Hepatocyte (in vitro differentiated cells): Measurements from ENCODE around the gene NSUN4. TPM values are rescaled to one million over a fixed set of nuclear protein-coding genes. Genes with fewer than 3 reads are reported as not detected.

Experiments used
- DNase-seq: peaks from one replicate; pipeline ENCODE4 v3.0.0-alpha.2; 2016; ENCODE audit warnings: low spot score
- H2AFZ ChIP-seq: fragments of 200-600 bp; sonication (generic); 2 replicates; pipeline ENCODE4 v1.6.0; 2016; ENCODE audit warnings: antibody characterized with exemption, mild to moderate bottlenecking
- H3K27ac ChIP-seq: fragments of 200-600 bp; sonication (generic); 2 replicates; pipeline ENCODE4 v1.5.1; 2016; ENCODE audit warnings: mild to moderate bottlenecking
- H3K27me3 ChIP-seq: fragments of 200-600 bp; sonication (generic); 2 replicates; pipeline ENCODE4 v1.6.1; 2016
- H3K36me3 ChIP-seq: fragments of 200-600 bp; sonication (generic); replicated peaks from 2 replicates; pipeline ENCODE4 v1.5.1; 2016; ENCODE audit warnings: low read depth; ENCODE audit not compliant: insufficient read depth
- H3K4me1 ChIP-seq: fragments of 200-600 bp; sonication (generic); 2 replicates; pipeline ENCODE4 v1.5.1; 2016; ENCODE audit warnings: mild to moderate bottlenecking, moderate library complexity; ENCODE audit not compliant: insufficient read depth
- H3K4me2 ChIP-seq: fragments of 200-600 bp; sonication (generic); 2 replicates; pipeline ENCODE4 v1.6.0; 2016
- H3K4me3 ChIP-seq: fragments of 200-600 bp; sonication (generic); 2 replicates; pipeline ENCODE4 v1.5.1; 2016; ENCODE audit warnings: mild to moderate bottlenecking
- H3K79me2 ChIP-seq: fragments of 200-600 bp; sonication (generic); 2 replicates; pipeline ENCODE4 v1.6.0; 2017; ENCODE audit warnings: mild to moderate bottlenecking
- H3K9me2 ChIP-seq: fragments of 200-600 bp; sonication (generic); replicated peaks from 2 replicates; pipeline ENCODE4 v1.6.0; 2017; ENCODE audit warnings: mild to moderate bottlenecking; ENCODE audit not compliant: insufficient read depth
- H3K9me3 ChIP-seq: fragments of 200-600 bp; sonication (generic); 2 replicates; pipeline ENCODE4 v1.5.1; 2016; ENCODE audit warnings: low read depth, mild to moderate bottlenecking
- H4K20me1 ChIP-seq: fragments of 200-600 bp; sonication (generic); 2 replicates; pipeline ENCODE4 v1.6.0; 2016; ENCODE audit warnings: mild to moderate bottlenecking; ENCODE audit not compliant: insufficient read depth, poor library complexity, severe bottlenecking
- EZH2 ChIP-seq: fragments of 200-600 bp; sonication (generic); IDR thresholded peaks from 2 replicates; pipeline ENCODE4 v1.6.1; 2016; ENCODE audit warnings: antibody characterized with exemption, mild to moderate bottlenecking, borderline replicate concordance
- EZH2phosphoT487 ChIP-seq: fragments of 200-600 bp; sonication (generic); IDR thresholded peaks from one replicate; pipeline ENCODE4 v1.6.1; 2018; ENCODE audit warnings: antibody characterized with exemption, mild to moderate bottlenecking, low read depth, moderate library complexity; ENCODE audit not compliant: unreplicated experiment, severe bottlenecking
- WGBS: methylation state at CpG from one replicate; pipeline ENCODE4 v1.1.6; 2016; ENCODE audit warnings: low lambda C conversion rate; ENCODE audit errors: missing lambda C conversion rate; 5-methylcytosine and 5-hydroxymethylcytosine counted together
- polyA plus RNA-seq: library from polyadenylated mRNA; unstranded; fragments of >200 nt; fragmentation: Nextera tagmentation; extraction: Ambion mirVana; gene quantifications from 2 replicates; pipeline ENCODE4 v1.2.1, GENCODE V29; 2016
- total RNA-seq: library from RNA; depleted of rRNA; stranded (reverse); fragments of >200 nt; gene quantifications from 2 replicates; pipeline ENCODE4 v1.2.3, GENCODE V29; 2014
- TF ChIP-seq, protein P1 (sequence below): fragments of 200-600 bp; sonication (generic); IDR thresholded peaks from 2 replicates; pipeline ENCODE4 v1.5.1; 2016; ENCODE audit warnings: antibody characterized with exemption, mild to moderate bottlenecking; ENCODE audit not compliant: poor library complexity

NSUN4 gene
- total and polyA plus RNA-seq, 2 experiments from 2014 or later = 20.5 to 21.2 TPM

DNA sequence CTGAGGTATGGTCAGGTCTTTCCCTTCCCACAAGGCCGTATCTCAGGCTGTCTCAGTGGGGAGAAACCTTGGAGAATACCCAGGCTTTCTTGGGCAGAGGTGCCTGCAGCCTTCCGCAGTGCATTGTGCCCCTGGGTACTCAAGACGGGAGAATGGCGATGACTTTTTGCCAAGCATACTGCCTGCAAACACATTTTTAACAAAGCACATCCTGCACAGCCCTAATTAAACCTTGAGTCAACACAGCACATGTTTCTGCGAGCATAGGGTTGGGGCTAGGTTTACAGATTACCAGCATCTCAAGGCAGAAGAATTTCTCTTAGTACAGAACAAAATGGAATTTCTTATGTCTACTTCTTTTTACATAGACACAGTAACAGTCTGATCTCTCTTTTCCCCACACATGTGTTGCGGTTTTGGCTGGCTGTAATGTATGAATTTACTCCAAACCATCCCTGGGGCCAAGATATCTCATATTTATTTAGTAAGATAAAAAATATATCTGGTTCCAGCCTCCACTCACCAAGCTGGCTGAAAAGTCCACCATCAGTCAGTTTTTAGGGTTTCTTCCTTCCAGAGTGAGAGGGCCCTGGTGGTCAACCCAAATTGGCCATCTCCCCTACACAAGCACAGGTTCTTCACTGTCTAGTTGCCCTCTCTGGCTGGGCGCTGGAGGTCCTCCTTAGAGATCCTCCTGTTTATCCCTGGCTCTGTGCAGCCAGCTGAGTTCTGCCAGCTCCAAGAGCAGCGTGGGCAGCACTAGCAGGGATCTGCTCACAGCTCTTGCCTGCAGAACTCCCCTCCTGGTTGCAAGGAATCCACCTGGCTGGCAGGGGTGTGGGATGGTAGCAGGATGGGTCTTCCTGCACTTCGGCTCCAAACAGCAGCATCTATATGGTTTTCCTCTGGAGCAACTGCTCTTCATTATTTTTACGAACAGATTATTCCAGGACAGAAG lies 56.1 kb downstream of the NSUN4 start:
- 63% methylated on average over 10 of the region's 10 CpGs for WGBS
- TF ChIP-seq EZH2phosphoT487 (no peak), EZH2 (no peak)
- TF ChIP-seq, protein P1, sequence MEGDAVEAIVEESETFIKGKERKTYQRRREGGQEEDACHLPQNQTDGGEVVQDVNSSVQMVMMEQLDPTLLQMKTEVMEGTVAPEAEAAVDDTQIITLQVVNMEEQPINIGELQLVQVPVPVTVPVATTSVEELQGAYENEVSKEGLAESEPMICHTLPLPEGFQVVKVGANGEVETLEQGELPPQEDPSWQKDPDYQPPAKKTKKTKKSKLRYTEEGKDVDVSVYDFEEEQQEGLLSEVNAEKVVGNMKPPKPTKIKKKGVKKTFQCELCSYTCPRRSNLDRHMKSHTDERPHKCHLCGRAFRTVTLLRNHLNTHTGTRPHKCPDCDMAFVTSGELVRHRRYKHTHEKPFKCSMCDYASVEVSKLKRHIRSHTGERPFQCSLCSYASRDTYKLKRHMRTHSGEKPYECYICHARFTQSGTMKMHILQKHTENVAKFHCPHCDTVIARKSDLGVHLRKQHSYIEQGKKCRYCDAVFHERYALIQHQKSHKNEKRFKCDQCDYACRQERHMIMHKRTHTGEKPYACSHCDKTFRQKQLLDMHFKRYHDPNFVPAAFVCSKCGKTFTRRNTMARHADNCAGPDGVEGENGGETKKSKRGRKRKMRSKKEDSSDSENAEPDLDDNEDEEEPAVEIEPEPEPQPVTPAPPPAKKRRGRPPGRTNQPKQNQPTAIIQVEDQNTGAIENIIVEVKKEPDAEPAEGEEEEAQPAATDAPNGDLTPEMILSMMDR = no peak
- H3K4me1 ChIP-seq = peaks cover 26% of the 10 kb centered on the region

DNA sequence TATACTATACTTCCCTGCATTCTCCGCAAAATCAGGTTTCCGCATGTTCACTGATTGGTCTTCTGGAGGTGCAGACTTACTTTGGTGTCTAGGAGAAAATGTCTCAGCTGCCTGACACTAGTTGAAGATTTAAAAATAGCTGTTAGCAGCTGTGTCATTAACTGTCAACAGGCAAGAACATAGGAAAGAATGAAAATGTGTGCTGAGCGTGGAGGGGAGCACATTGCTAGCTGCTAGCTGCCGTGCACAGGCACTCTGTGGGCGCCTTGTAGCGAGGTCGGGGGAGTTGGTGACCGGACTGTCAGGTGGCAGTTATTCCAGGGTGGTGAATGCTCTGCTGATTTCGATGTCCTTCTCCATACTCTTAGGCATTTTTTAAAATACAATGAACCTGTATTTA lies 58.7 kb downstream of the NSUN4 start:
- Histone ChIP-seq H3K4me1 (peaks cover 30% of the 10 kb centered on the region), H3K4me3 (no peak overlapping the region), H3K4me2 (no peak overlapping the region), H2AFZ (no peak overlapping the region), H3K79me2 (peaks cover 60% of the 10 kb centered on the region), H4K20me1 (peaks cover 4% of the 10 kb centered on the region), H3K36me3 (no peaks in the 10 kb centered on the region), H3K27ac (no peak overlapping the region), H3K9me3 (no peaks in the 10 kb centered on the region), H3K9me2 (no peaks in the 10 kb centered on the region), H3K27me3 (no peaks in the 10 kb centered on the region)
- TF ChIP-seq EZH2phosphoT487 (no peak), EZH2 (no peak)
- TF ChIP-seq, protein P1 = no peak
- 90% methylated on average over 9 of the region's 9 CpGs for WGBS
- no peak for DNase-seq

More for the DNA sequence above, 56.1 kb downstream of the NSUN4 start:
- no peak overlapping the region for H3K27ac ChIP-seq
- H3K27me3 ChIP-seq = no peaks in the 10 kb centered on the region
- DNase-seq = peak; percentile 3
- H4K20me1 ChIP-seq = peaks cover 4% of the 10 kb centered on the region
- H3K9me3 ChIP-seq = no peaks in the 10 kb centered on the region
- peak overlapping the region; percentile 94 for H3K4me2 ChIP-seq
- no peaks in the 10 kb centered on the region for H3K36me3 ChIP-seq
- no peak overlapping the region for H2AFZ ChIP-seq
- H3K4me3 ChIP-seq = no peak overlapping the region
- H3K79me2 ChIP-seq = peaks cover 54% of the 10 kb centered on the region
- H3K9me2 ChIP-seq = no peaks in the 10 kb centered on the region

DNA sequence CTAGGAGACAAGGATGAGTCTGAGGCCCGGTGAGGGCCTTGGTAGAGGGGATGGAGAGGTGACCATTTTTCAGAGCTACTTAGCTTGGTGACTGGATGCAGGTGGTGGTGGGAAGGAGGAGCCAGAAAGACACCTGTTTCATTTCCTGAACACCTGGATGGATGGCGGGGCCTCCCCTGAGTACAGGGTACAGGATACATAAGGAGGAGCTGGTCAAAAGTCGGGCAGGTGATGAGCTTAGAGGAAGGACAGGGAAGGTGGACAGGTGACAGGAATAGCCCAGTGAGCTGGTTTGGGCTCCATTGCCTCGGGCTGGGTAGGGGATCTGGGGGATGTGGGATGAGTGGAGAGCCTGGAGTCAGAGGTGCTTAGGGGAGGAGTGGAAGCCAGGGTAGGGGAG lies 59.8 kb downstream of the NSUN4 start:
- Histone ChIP-seq H3K79me2 (peaks cover 54% of the 10 kb centered on the region), H3K27me3 (no peaks in the 10 kb centered on the region), H4K20me1 (peaks cover 4% of the 10 kb centered on the region), H3K9me3 (no peaks in the 10 kb centered on the region), H2AFZ (no peak overlapping the region), H3K9me2 (no peaks in the 10 kb centered on the region), H3K36me3 (no peaks in the 10 kb centered on the region), H3K27ac (no peak overlapping the region), H3K4me2 (no peak overlapping the region), H3K4me1 (peaks cover 24% of the 10 kb centered on the region), H3K4me3 (no peak overlapping the region)
- DNase-seq = no peak
- TF ChIP-seq EZH2phosphoT487 (no peak), EZH2 (no peak)
- TF ChIP-seq, protein P1 = no peak
- 67% methylated on average over 4 of the region's 4 CpGs for WGBS
